Renal cortex interstitium (tissue), 11 donors: ENCODE measurements around the gene YPEL2. TPM values are rescaled to one million over a fixed set of nuclear protein-coding genes. Genes with fewer than 3 reads are reported as not detected.

Experiments
- DNase-seq, 11 donors: peaks; one replicate each; pipeline ENCODE4 v3.0.0-alpha.2; 2013; ENCODE audit warnings: low read depth in 9 of 11, low spot score in 4 of 11; ENCODE audit errors: extremely low read depth in 1 of 11
- polyA plus RNA-seq, 3 donors: library from polyadenylated mRNA; unstranded; fragments of 120-200 nt; gene quantifications; one replicate each; pipeline ENCODE4 v1.2.1, GENCODE V29; 2013; ENCODE audit not compliant: insufficient read length in 3 of 3

The YPEL2 gene
- polyA plus RNA-seq, 3 donors: 31.0 to 39.3 (median 34.7) TPM

GRCh38 chr17:59349178-59349577 lies 17.7 kb downstream of the YPEL2 start:
- DNase-seq: no peak

DNA sequence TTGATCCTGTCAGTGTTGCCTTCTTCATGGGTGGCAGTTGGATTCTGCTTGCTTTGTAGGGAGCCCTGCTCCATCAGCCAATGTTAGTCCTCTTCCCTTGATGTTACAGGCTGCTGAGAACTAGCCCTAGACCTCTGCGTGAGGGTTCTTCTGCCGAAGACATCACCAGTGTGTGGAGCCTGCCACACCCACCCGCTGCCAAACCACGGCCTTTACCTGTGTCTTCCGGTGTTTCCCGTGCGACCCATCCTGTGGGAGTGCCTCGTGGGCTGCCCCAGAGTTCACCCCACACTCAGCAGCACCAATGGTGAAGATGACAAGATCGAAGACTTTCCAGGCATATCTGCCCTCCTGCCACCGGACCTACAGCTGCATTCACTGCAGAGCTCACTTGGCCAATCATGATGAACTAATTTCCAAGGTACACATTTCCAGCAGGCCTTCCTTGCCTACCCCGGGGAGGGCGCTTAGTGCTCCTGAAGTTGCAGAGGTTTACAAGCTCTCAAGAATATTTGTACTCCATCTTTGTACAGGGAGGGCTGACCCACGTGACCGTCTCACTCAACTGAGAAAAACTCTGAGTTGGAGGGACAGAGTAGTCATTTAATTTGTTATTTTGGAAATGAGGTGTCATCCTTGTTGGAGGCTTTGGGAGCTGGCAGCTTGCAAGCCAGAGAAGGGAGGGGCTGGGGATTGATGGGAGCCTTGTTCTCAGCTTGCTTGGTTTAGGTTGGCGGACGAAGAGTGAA lies 21.8 kb downstream of the YPEL2 start:
- DNase-seq: no peak

GRCh38 chr17:59353936-59354755 lies 22.7 kb downstream of the YPEL2 start:
- no peak for DNase-seq

- no peak for DNase-seq
Observed at GRCh38 chr17:59355030-59355701, 23.7 kb downstream of the YPEL2 start.

DNA sequence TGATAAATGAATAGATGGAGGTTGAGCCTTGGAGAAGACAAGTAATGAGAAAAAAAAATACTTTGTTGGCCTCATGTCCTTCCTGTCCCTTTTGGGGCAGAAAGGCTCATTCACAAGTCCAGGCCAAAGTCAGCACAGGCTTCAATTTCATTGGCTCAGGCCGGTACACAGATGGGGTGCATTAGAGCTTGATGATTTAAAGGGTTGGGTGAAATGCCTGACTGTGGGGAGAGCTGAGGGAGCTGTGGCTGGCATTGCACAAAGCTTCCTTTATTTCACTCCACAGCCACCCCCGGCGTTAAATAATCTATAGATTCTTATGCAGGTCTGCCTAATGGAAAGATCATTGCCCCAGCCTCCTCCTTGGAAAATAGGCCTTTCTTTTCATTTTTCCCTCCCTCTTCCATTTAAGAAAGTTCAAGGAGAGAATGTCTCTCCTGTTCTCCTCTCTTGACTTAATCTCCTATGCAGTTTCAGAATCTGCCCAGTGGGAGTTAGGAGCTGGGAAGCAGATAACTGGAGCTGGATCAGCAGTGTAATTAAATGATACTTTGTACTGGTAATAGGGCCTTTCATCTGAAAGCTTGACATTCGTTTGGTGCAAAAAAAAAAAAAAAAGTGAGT lies 24.4 kb downstream of the YPEL2 start:
- DNase-seq: no peak

DNA sequence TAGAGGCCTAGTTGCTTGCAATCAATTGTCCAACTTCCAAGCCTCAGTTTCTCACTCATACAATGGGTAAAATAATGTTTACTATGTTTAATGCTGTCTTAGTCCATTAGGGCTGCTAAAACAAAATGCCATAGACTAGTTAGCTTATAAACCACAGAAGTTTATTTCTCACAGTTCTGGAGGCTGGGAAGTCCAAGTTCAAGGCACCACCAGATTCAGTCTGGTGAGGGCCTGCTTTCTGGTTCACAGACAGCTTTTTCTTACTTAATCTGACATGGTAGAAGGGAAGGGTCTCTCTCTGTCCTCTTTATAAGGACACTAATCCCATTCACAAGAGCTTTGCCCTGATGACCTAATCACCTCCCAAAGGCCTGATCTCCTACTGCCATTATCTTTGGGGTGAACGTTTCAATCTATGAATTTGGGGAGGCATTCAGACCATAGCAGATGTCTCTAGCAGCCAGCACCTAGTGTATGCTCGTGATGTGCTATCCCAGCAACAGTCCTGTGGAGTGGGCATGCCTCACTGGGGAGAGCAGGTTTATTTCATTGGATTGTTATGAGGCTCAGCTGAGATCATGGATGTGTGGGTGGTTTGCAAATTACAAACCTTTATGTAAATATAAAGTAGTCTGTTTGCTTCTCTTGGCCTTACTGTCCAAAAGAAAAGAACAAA lies 25.2 kb downstream of the YPEL2 start:
- DNase-seq: no peak

- no peak for DNase-seq
Observed at GRCh38 chr17:59357219-59357697, 25.8 kb downstream of the YPEL2 start.

- DNase-seq: no peak
Observed at GRCh38 chr17:59357929-59358328, 26.5 kb downstream of the YPEL2 start.

GRCh38 chr17:59361386-59361785 lies 29.9 kb downstream of the YPEL2 start:
- DNase-seq: no peak

GRCh38 chr17:59361916-59362810 lies 30.7 kb downstream of the YPEL2 start:
- peak in 1 of 11 donors; percentile 50 for DNase-seq

DNA sequence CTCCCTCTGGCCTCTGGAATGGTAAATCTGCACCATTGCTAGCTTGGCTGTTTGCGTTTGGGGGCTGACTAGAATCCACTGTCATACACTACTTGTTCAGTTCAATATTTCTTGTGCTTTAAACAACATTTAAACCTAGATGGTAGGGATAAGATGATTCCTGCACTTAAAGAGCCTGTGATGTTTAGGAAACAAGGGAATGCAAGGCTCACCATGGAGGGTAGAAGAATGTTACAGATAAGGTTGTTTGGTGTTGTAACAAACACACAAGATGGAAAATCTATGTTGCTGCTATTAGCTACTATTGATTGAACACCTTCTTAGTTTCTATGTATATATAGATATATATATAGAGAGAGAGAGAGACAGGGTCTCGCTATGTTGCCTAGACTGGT lies 31.4 kb downstream of the YPEL2 start:
- no peak for DNase-seq

DNA sequence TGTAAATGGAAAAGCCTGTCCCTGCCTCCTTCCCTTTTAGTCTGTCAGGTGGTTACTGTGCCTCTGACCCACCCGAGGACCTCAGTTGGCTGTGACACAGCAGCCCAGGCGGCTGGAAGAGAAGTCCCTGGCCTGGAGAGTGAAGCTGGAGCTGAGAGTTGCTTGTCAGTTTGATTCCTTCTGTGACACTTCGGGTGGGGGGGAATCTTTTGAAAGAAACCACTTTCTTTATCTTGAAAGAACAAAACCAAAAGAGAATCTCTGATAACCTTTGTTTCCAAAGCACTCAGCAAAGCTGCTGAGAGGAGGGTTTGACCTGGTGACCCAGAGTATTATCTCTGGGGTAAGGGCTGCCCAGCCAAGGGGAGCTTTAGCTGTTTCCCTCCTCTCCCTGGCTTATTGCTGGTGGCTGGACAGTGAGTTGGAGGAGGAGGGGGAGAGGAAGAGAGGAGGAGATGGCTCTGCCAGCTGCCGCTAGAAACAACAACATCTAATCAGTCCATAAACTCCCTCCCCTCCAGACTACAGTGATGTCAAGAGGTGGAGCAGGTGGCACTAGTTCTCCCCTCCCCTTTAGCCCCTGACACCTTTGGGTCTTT lies 34.0 kb downstream of the YPEL2 start:
- DNase-seq: no peak

DNA sequence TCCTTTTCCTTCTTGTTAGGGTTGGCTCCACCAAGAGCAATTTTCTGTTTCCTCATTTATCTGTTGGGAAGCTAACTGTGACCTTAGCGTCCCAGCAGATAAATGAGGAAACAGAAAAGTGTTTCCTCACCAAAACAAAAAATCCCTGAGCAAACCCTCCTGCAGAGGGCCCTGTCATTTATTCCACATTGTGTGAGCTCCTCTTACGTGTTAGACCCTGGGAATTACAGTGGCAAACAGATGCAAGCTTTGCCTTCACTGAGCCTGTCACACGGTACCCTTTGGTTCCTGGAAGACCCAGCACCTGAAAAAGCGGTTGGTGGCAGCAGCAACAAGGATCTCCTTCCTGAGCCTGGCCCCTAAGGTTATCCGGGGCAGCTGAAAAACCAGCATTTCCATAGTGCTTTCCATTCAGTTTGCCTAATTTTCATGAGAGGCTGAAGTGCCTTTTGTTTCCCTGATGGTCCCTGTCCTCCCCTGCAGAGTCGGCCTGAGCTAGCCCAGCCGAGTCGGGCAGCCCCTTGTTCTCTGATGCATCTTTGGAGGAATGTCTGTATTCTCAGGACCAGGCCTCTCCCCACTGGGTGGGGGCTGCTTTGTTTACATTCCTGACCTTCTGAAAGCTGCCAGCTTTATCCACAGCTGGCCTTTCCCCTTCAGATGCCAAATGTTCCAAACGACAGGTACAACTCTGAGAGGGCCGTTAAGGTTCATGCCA lies 34.7 kb downstream of the YPEL2 start:
- DNase-seq: peak in 1 of 11 donors; percentile 21

GRCh38 chr17:59366773-59367656 lies 35.6 kb downstream of the YPEL2 start:
- DNase-seq: peak in 4 of 11 donors; percentile 47 to 69 (median 58)

- DNase-seq: no peak
Observed at GRCh38 chr17:59367657-59368045, 36.2 kb downstream of the YPEL2 start.
